ENCODE results near the gene KIAA1614. TPM values are rescaled to one million over a fixed set of nuclear protein-coding genes. Genes with fewer than 3 reads are reported as not detected.

KIAA1614 gene
- total RNA-seq, 3 donors from 2014 or later, result 2.3 to 9.1 (median 4.3) TPM

GRCh38 chr1:180908074-180908765 is 4.5 kb upstream of the KIAA1614 start:
- Histone ChIP-seq H3K27me3 (peaks cover 0 to 4% of the 10 kb centered on the region in 2 donors), H3K36me3 (no peaks in the 10 kb centered on the region), H3K27ac (no peak overlapping the region), H3K4me3 (no peak overlapping the region), H3K4me1 (no peaks in the 10 kb centered on the region), H3K9me3 (no peaks in the 10 kb centered on the region)
- TF ChIP-seq CTCF (IDR thresholded peaks at IDR 0.05), result no peak
- TF ChIP-seq POLR2AphosphoS5 (IDR thresholded peaks at IDR 0.05), result no peak
- no peak for TF ChIP-seq POLR2A (IDR thresholded peaks at IDR 0.05)
- intact Hi-C loops (cut with DNase I; ENCODE audit: low total_unique reads), result no loop called here
- DNase-seq (ENCODE audit: low spot score in 2 of 2), result no peak

GRCh38 chr1:180909005-180909414 is 3.7 kb upstream of the KIAA1614 start:
- no peak for TF ChIP-seq CTCF (IDR thresholded peaks at IDR 0.05)
- TF ChIP-seq POLR2AphosphoS5 (IDR thresholded peaks at IDR 0.05), result no peak
- TF ChIP-seq POLR2A (IDR thresholded peaks at IDR 0.05), result no peak
- DNase-seq (ENCODE audit: low spot score in 2 of 2), result no peak
- Histone ChIP-seq H3K9me3 (no peaks in the 10 kb centered on the region), H3K4me3 (no peak overlapping the region), H3K27ac (no peak overlapping the region), H3K36me3 (no peaks in the 10 kb centered on the region), H3K27me3 (peaks cover 0 to 5% of the 10 kb centered on the region in 2 donors), H3K4me1 (no peaks in the 10 kb centered on the region)
- intact Hi-C loops (cut with DNase I; ENCODE audit: low total_unique reads), result no loop called here

- H3K4me3 ChIP-seq, result no peak overlapping the region
- no peak overlapping the region for H3K27ac ChIP-seq
- intact Hi-C loops (cut with DNase I; ENCODE audit: low total_unique reads), result no loop called here
- TF ChIP-seq POLR2A (IDR thresholded peaks at IDR 0.05), result no peak
- TF ChIP-seq POLR2AphosphoS5 (IDR thresholded peaks at IDR 0.05), result no peak
- TF ChIP-seq CTCF (IDR thresholded peaks at IDR 0.05), result no peak
- DNase-seq (ENCODE audit: low spot score in 2 of 2), result no peak
- H3K9me3 ChIP-seq, result no peaks in the 10 kb centered on the region
- no peaks in the 10 kb centered on the region for H3K4me1 ChIP-seq
- no peaks in the 10 kb centered on the region for H3K36me3 ChIP-seq
- peaks cover 0 to 5% of the 10 kb centered on the region in 2 donors for H3K27me3 ChIP-seq
Measured at GRCh38 chr1:180909462-180909976, 3.2 kb upstream of the KIAA1614 start.

- TF ChIP-seq POLR2A (IDR thresholded peaks at IDR 0.05), result no peak
- TF ChIP-seq POLR2AphosphoS5 (IDR thresholded peaks at IDR 0.05), result no peak
- TF ChIP-seq CTCF (IDR thresholded peaks at IDR 0.05), result no peak
- DNase-seq (ENCODE audit: low spot score in 2 of 2), result no peak
- intact Hi-C loops (cut with DNase I; ENCODE audit: low total_unique reads), result no loop called here
- Histone ChIP-seq H3K4me1 (no peaks in the 10 kb centered on the region), H3K9me3 (no peaks in the 10 kb centered on the region), H3K36me3 (no peaks in the 10 kb centered on the region), H3K4me3 (peak overlapping the region; percentile 69 to 91 (median 73)), H3K27me3 (peaks cover 0 to 5% of the 10 kb centered on the region in 2 donors), H3K27ac (peak overlapping the region; percentile 79 to 93)
Measured at GRCh38 chr1:180911640-180912191, 981 bp upstream of the KIAA1614 start.

- Histone ChIP-seq H3K9me3 (no peaks in the 10 kb centered on the region), H3K36me3 (no peaks in the 10 kb centered on the region), H3K27me3 (peaks cover 0 to 5% of the 10 kb centered on the region in 2 donors), H3K4me3 (peak overlapping the region; percentile 69 to 91 (median 73)), H3K27ac (peak overlapping the region; percentile 79 to 93), H3K4me1 (no peaks in the 10 kb centered on the region)
- intact Hi-C loops (cut with DNase I; ENCODE audit: low total_unique reads), result no loop called here
- no peak for DNase-seq (ENCODE audit: low spot score in 2 of 2)
- no peak for TF ChIP-seq POLR2A (IDR thresholded peaks at IDR 0.05)
- TF ChIP-seq POLR2AphosphoS5 (IDR thresholded peaks at IDR 0.05), result no peak
- TF ChIP-seq CTCF (IDR thresholded peaks at IDR 0.05), result no peak
Measured at GRCh38 chr1:180912211-180912800, 391 bp upstream of the KIAA1614 start.

Measured in breast epithelium (tissue), 4 donors.